Keratinocyte (primary cell): ENCODE measurements around the gene FDX2.

ENCODE experiments used
- EZH2 ChIP-seq: IDR thresholded peaks from one replicate; pipeline ENCODE4 v1.6.1; 2012; ENCODE audit warnings: inconsistent platforms, mild to moderate bottlenecking, low read length, moderate library complexity
- TF ChIP-seq, protein P1 (sequence below), 3 experiments: IDR thresholded peaks in 1 of 3; conservative IDR thresholded peaks in 1 of 3; optimal IDR thresholded peaks in 1 of 3; 2 replicates in 2 of 3; 3 replicates in 1 of 3; pipeline versions ENCODE3 to v1.5.1; 2011; ENCODE audit warnings: low read length in 3 of 3, mild to moderate bottlenecking in 3 of 3, moderate library complexity in 2 of 3, control low read depth in 1 of 3, inconsistent platforms in 1 of 3; ENCODE audit not compliant: insufficient read depth in 2 of 3; ENCODE audit errors: extremely low read depth in 1 of 3

DNA sequence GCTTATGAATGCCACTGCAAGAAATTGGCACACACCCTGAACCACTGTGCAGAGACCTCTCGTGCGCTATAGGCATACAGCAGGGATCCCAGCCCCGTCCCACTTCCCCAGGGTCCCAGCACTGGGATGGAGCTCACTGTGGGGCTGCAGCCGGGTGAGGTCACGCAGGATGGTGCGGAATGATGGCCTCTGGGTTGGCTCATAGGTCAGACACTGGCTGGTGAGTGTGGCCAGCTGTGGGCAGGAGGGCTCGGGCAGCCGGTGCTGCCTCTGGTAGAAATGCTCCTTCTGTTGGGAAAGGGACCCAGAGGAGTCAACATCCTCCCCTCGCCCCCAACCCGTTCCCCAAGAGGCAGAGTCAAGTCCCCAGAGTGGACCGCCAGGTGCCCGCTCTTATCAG is 40.6 kb upstream of the FDX2 start:
- no peak for TF ChIP-seq EZH2
- TF ChIP-seq, protein P1, sequence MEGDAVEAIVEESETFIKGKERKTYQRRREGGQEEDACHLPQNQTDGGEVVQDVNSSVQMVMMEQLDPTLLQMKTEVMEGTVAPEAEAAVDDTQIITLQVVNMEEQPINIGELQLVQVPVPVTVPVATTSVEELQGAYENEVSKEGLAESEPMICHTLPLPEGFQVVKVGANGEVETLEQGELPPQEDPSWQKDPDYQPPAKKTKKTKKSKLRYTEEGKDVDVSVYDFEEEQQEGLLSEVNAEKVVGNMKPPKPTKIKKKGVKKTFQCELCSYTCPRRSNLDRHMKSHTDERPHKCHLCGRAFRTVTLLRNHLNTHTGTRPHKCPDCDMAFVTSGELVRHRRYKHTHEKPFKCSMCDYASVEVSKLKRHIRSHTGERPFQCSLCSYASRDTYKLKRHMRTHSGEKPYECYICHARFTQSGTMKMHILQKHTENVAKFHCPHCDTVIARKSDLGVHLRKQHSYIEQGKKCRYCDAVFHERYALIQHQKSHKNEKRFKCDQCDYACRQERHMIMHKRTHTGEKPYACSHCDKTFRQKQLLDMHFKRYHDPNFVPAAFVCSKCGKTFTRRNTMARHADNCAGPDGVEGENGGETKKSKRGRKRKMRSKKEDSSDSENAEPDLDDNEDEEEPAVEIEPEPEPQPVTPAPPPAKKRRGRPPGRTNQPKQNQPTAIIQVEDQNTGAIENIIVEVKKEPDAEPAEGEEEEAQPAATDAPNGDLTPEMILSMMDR (optimal IDR thresholded peaks at IDR 0.05 in 1 of 3, IDR thresholded peaks at IDR 0.05 in 1 of 3, conservative IDR thresholded peaks at IDR 0.05 in 1 of 3; ENCODE audit: extremely low read depth in 1 of 3, insufficient read depth in 2 of 3, low read length in 3 of 3), result no peak
